TTC549 (cell line): ENCODE data around the gene TIE1.
A peak's percentile ranks its signal among the peaks of the same experiment; 100 is the strongest.

Experiments used
- FAIRE-seq: peaks from 2 replicates; lab custom pipeline; 2012; peaks lifted over from hg19 to GRCh38; lab: Jason Lieb, UNC

The TIE1 gene

GRCh38 chr1:43339584-43340232, 38.9 kb downstream of the TIE1 start:
- FAIRE-seq = no peak

GRCh38 chr1:43340559-43340958, 39.8 kb downstream of the TIE1 start:
- no peak for FAIRE-seq

- no peak for FAIRE-seq
Observed at GRCh38 chr1:43344267-43344850, 43.6 kb downstream of the TIE1 start.

GRCh38 chr1:43345120-43345519, 44.3 kb downstream of the TIE1 start:
- FAIRE-seq = no peak

GRCh38 chr1:43346636-43347035, 45.9 kb downstream of the TIE1 start:
- FAIRE-seq = no peak

GRCh38 chr1:43348343-43348808, 47.6 kb downstream of the TIE1 start:
- FAIRE-seq = no peak

- FAIRE-seq = no peak
Observed at GRCh38 chr1:43348809-43349593, 48.2 kb downstream of the TIE1 start.

- no peak for FAIRE-seq
Observed at GRCh38 chr1:43349594-43350306, 49.0 kb downstream of the TIE1 start.

- FAIRE-seq = no peak
Observed at GRCh38 chr1:43350976-43351375, 50.2 kb downstream of the TIE1 start.

- FAIRE-seq = no peak
Observed at GRCh38 chr1:43351421-43352350, 50.9 kb downstream of the TIE1 start.

- no peak for FAIRE-seq
Observed at GRCh38 chr1:43352351-43352705, 51.5 kb downstream of the TIE1 start.

GRCh38 chr1:43352881-43353280, 52.1 kb downstream of the TIE1 start:
- FAIRE-seq = no peak

- FAIRE-seq = no peak
Observed at GRCh38 chr1:43354471-43354870, 53.7 kb downstream of the TIE1 start.

GRCh38 chr1:43354936-43355335, 54.2 kb downstream of the TIE1 start:
- FAIRE-seq = no peak

- no peak for FAIRE-seq
Observed at GRCh38 chr1:43357251-43357650, 56.5 kb downstream of the TIE1 start.

GRCh38 chr1:43358121-43358745, 57.5 kb downstream of the TIE1 start:
- no peak for FAIRE-seq

GRCh38 chr1:43358746-43359693, 58.2 kb downstream of the TIE1 start, which contains the start of gene CDC20:
CDC20 (plus strand) TSS chr1:43358981; CDS start chr1:43359216, 235 bp downstream.
- peak; percentile 55 for FAIRE-seq

GRCh38 chr1:43359696-43360095, 58.9 kb downstream of the TIE1 start:
- no peak for FAIRE-seq

GRCh38 chr1:43360616-43361015, 59.8 kb downstream of the TIE1 start:
- no peak for FAIRE-seq
